NCI-H2171 (cell line): ENCODE measurements around the gene LRRC70.

Source experiments
- DNase-seq: peaks from one replicate; lab custom pipeline; 2025; lab: John Stamatoyannopoulos, UW

The LRRC70 gene

DNA sequence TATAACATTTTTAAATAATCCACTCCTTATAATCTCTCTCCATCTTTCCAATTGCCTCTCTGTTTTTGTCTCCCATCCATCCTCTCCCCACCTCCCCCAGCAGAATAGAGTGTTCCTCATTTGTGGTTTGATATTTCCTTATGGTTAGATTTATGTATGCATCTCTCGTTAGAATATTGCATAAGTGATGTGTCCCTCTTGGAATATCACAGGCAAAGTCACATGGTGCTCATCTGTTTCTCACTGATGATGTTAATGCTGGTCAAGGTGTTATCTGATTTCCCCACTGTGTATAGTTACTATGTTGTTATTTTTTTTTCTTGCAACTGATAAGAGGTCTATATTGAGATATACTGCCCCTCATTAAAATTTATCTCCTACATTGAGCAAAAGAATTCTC, 3.1 kb upstream of the LRRC70 start:
- DNase-seq = no peak

DNA sequence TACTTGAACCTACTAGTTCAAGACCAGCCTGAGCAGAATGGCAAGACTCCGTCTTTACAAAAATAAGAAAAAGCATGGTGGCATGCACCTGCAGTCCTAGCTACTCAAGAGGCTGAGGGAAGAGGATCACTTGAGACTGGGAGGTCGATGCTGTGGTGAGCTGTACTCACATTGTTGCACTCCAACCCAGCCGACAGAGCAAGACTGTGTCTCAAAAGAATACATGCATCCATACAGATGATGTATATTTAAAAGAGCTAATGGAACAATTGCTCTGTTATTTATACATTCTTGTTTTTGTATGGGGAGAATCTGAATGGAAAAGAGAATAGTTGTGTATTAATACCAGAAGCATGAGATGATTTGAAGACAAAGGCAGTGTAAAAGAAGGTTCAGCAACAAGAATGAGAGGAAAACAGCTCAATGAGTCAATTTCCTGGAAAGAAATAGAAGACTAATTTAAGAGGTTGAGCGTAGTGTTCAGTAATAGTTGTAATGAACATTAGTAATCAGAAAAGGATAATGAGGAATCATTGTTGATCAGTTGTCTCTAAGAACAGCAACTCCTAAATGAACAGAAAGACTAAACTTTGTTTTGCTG, 1.9 kb upstream of the LRRC70 start:
- no peak for DNase-seq

DNA sequence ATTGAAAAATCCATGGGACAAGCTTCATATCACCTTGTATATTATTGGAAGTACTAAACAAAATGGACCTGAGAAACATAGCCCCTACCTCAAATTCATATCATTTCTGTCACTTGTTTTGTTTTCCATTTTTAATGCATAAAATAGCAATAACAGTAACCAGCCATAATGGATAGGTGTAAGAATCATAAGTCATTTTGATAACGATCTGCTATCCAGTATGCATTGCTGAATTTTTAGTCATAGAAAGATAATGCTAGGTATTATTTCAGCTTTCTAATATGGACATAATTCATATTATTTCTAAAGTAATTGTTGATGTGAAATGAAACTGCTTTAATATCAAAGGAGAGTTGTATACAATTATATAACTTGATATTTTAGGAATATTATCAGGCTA, 1.1 kb upstream of the LRRC70 start:
- no peak for DNase-seq

DNA sequence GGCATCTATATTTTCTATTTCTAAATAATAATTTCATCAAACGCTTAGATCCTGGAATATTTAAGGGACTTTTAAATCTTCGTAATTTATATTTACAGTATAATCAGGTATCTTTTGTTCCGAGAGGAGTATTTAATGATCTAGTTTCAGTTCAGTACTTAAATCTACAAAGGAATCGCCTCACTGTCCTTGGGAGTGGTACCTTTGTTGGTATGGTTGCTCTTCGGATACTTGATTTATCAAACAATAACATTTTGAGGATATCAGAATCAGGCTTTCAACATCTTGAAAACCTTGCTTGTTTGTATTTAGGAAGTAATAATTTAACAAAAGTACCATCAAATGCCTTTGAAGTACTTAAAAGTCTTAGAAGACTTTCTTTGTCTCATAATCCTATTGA, 1.1 kb downstream of the LRRC70 start:
- no peak for DNase-seq

DNA sequence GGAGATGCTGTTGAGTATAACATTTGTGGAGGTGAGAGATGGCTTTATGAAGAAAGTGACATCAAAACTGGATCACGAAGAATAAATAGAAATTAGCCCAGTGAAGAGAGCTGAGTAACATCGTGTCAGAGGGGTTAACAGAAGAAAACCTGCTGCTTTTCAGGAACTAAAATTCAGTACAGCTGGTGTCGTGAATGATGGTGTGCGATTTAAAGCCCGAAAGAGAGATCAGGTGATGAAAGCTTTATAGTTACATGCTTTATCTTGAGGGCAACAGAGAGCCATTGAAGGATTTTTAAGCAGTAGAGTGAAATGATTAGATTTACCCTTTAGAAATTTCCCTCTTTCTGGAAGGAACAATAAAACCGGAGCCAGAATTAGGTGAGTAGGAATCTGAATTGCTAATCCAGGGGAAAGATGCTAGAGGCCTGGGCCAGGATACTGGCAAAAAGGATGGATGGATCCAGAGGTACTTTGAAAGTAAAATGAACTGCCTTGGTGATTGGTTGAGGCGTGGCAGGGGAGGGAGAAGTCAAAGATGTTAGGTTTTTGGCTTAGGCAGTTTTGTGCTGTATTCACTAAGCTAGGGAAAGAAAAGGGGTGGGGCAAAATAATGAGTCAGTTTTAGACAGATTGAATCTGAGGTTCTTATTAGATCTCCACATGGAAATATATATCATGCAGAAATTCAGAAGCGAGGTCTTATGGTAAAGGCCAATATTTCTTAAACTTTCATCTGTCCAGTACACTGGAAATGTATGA, 3.4 kb downstream of the LRRC70 start:
- no peak for DNase-seq

GRCh38 chr5:62584391-62584790, 5.8 kb downstream of the LRRC70 start:
- DNase-seq = no peak

- no peak for DNase-seq
Measured at GRCh38 chr5:62585306-62585705, 6.7 kb downstream of the LRRC70 start.

- no peak for DNase-seq
Measured at GRCh38 chr5:62585751-62586150, 7.1 kb downstream of the LRRC70 start.

GRCh38 chr5:62587737-62588136, 9.1 kb downstream of the LRRC70 start:
- no peak for DNase-seq

DNA sequence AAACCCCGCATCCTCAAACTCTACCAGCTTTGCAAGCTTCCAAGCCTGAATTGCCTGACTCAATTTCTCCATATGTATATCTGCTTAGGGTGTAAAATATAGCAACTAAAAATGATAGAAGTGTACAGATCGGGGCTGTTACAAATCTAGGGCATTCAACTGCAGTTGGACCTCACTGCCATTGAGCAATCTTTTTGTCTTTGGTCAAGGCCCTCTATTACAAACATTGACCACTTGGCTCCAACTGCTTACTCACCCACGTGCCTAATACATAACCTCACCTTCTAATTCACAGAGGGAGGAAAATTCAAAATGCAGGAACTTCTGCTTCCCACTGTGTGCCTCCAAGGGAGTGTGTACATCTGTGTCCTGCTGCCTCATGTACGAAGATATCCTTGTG, 10.0 kb downstream of the LRRC70 start:
- DNase-seq = no peak

GRCh38 chr5:62589504-62589903, 10.9 kb downstream of the LRRC70 start:
- DNase-seq = no peak

GRCh38 chr5:62590387-62590786, 11.8 kb downstream of the LRRC70 start:
- no peak for DNase-seq

GRCh38 chr5:62592558-62592957, 13.9 kb downstream of the LRRC70 start:
- DNase-seq = no peak

DNA sequence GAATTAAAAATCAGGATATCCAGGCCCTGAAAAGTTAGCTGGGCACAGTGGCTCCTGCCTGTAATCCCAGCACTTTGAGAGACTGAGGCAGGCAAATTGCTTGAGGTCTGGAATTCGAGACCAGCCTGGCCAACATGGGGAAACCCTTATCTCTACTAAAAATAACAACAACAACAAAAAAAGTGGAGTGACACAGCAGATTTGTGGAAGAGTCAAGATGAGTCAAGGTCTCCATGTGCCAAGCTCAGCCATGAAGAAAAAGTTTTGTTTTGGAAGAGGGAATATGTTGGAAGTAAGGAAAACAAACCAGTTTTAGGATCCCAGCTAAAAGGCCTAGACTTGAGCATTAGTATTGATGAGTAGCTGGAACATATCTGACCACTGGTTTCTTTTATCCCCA, 14.7 kb downstream of the LRRC70 start:
- no peak for DNase-seq

DNA sequence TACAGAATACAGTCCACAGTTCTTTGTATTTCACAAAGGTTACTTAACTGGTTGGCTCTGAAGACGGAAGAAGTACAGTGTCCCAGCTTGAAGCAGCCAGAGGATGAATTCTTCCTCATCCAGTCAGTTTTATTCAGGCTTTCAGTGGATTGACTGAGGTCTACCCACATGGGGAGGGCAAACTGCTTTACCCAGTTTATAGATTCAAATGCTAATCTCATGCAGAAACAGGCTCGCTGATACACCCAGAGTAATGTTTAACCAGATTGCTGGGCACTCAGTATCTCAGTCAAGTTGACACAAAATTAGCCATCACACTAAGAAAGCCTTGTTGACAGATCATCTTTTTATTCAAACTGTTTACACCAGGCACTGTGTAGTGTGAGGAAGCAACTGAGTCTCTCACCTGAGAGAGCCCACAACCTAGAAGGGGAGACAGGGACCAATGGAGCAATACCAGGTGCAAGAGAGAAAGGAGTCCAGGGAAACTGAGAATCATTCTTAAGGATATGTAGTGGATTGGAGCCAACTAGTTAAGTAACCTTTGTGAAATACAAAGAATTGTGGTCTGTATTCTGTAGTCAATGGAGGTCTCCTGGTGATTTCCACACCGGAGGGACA, 15.9 kb downstream of the LRRC70 start:
- no peak for DNase-seq

- no peak for DNase-seq
Measured at GRCh38 chr5:62596096-62596495, 17.5 kb downstream of the LRRC70 start.

- no peak for DNase-seq
Measured at GRCh38 chr5:62596691-62597090, 18.1 kb downstream of the LRRC70 start.

- no peak for DNase-seq
Measured at GRCh38 chr5:62597314-62597713, 18.7 kb downstream of the LRRC70 start.

DNA sequence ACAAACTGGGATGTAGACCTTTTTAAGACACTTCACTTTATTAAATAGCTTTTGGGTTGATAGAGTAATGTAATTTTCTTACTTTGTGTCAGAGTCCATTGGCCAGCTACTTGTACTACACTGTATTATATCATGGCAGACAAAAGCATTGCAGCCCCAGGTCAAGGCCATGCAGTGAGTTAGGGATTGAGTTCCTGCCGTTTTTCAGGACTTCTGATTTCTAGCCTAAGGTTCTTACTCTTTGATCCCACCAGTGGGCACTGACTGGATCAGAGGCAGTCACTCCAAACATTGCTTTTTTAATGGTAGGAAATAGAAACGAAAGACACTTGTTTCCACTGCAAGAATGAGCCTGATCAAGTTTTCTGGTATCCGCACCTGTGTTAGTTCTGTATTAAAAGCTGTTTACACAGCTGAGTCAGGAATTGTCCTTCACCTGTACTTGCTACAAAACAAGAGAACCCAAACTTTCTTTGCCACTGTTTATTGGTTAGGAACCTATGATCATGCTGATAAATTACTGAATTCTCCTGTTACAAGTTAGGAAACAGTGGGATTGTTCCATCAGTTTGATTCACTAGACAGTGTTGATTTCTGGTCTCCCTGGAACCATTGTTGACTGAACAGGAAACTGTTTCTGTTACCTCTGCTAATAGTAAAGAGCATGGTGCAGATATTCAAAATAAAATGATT, 22.1 kb downstream of the LRRC70 start:
- DNase-seq = no peak

GRCh38 chr5:62603934-62604333, 25.3 kb downstream of the LRRC70 start:
- DNase-seq = no peak

GRCh38 chr5:62605638-62606037, 27.0 kb downstream of the LRRC70 start:
- no peak for DNase-seq

DNA sequence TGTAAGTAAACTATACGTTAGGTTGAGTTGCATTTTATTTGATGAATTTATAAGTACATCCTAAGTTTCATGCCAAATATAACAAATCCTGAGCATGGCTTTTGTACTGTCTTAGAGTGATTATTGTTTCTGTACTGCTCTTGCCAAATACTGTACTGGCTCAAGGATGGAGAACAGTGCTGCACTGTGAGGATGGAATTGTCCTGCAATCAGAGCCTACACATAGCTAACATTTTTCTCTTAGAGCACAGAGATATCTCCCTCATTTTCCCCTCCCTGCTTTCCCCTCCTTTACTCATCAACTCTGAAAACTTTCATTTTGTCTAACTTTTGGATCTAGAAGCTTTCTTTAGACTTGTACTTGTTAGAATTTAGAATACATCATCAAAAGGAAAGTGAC, 28.3 kb downstream of the LRRC70 start:
- DNase-seq = no peak

- DNase-seq = no peak
Measured at GRCh38 chr5:62607615-62608014, 29.0 kb downstream of the LRRC70 start.
